ENCODE results near the gene COPS9. TPM values are rescaled to one million over a fixed set of nuclear protein-coding genes. Genes with fewer than 3 reads are reported as not detected.

COPS9 gene
- total and polyA plus RNA-seq, 8 donors: 62.4 to 146 (median 90.9) TPM

GRCh38 chr2:240183006-240183874 is 47.1 kb upstream of the COPS9 start:
- no peak overlapping the region for H3K27ac ChIP-seq
- intact Hi-C loops (cut with DNase I): no loop called here
- no peak overlapping the region for H3K4me3 ChIP-seq
- H3K27me3 ChIP-seq: peaks cover 0 to 26% of the 10 kb centered on the region in 2 donors
- DNase-seq (peak in 1 of 4 donors; percentile 18), ATAC-seq (no peak)
- no peaks in the 10 kb centered on the region for H3K9me3 ChIP-seq
- H3K36me3 ChIP-seq: no peaks in the 10 kb centered on the region
- H3K4me1 ChIP-seq: no peaks in the 10 kb centered on the region
- TF ChIP-seq, protein P1, sequence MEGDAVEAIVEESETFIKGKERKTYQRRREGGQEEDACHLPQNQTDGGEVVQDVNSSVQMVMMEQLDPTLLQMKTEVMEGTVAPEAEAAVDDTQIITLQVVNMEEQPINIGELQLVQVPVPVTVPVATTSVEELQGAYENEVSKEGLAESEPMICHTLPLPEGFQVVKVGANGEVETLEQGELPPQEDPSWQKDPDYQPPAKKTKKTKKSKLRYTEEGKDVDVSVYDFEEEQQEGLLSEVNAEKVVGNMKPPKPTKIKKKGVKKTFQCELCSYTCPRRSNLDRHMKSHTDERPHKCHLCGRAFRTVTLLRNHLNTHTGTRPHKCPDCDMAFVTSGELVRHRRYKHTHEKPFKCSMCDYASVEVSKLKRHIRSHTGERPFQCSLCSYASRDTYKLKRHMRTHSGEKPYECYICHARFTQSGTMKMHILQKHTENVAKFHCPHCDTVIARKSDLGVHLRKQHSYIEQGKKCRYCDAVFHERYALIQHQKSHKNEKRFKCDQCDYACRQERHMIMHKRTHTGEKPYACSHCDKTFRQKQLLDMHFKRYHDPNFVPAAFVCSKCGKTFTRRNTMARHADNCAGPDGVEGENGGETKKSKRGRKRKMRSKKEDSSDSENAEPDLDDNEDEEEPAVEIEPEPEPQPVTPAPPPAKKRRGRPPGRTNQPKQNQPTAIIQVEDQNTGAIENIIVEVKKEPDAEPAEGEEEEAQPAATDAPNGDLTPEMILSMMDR (IDR thresholded peaks at IDR 0.05): no peak

DNA sequence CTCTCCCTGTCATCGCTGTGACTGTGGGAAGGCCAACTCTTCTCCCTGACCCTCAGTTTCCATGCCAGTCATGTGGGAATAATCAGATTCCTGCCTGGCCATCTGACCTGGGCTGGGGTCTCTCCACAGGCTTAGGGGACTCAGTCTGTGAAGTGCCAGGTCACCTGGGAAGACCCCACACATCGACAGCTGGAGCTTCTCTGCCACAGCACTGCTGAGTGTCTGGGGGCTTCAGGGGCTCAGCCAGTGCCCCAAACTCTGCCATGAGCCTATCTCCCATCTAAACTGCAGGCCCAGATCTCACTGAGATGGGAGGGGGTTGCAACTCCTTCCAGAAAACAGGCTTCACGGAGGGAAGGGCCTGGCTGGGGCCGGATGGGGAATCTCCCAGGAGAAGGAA is 46.4 kb upstream of the COPS9 start:
- TF ChIP-seq, protein P1 (IDR thresholded peaks at IDR 0.05): no peak
- intact Hi-C loops (cut with DNase I): no loop called here
- DNase-seq: no peak
- no peak overlapping the region for H3K4me3 ChIP-seq
- no peaks in the 10 kb centered on the region for H3K9me3 ChIP-seq
- H3K4me1 ChIP-seq: no peaks in the 10 kb centered on the region
- no peak overlapping the region for H3K27ac ChIP-seq
- no peak for ATAC-seq
- H3K36me3 ChIP-seq: no peaks in the 10 kb centered on the region
- H3K27me3 ChIP-seq: peaks cover 0 to 34% of the 10 kb centered on the region in 2 donors

DNA sequence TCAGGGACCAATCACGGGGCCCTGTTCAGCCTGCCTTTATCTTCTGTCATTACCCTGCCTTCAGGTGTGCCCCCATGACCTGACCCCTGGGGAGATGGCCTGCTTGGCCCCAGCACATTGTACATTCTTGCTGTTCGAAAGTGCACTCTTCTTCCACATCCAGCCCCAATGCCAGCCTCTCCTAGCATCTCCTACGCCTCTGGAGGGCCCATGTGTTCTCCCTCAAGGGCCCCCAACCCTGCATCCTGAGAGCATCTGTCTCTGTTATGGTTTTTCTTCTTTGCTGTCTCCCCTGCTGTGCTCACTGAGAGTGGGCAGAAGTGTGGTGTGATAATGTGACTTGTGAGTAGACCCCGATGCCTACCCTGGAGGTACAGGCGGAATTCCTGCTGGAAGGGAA is 45.9 kb upstream of the COPS9 start:
- Histone ChIP-seq H3K27ac (no peak overlapping the region), H3K9me3 (no peaks in the 10 kb centered on the region), H3K27me3 (peaks cover 0 to 34% of the 10 kb centered on the region in 2 donors), H3K36me3 (no peaks in the 10 kb centered on the region), H3K4me1 (no peaks in the 10 kb centered on the region), H3K4me3 (no peak overlapping the region)
- ATAC-seq: no peak
- no peak for DNase-seq
- intact Hi-C loops (cut with DNase I): no loop called here
- TF ChIP-seq, protein P1 (IDR thresholded peaks at IDR 0.05): no peak

GRCh38 chr2:240179941-240180666 is 44.0 kb upstream of the COPS9 start:
- no peak for ATAC-seq
- H3K4me3 ChIP-seq: no peak overlapping the region
- intact Hi-C loops (cut with DNase I): no loop called here

More at GRCh38 chr2:240179941-240180666, 44.0 kb upstream of the COPS9 start:
- TF ChIP-seq, protein P1 (IDR thresholded peaks at IDR 0.05): no peak
- Histone ChIP-seq H3K4me1 (no peaks in the 10 kb centered on the region), H3K36me3 (no peaks in the 10 kb centered on the region), H3K27me3 (peaks cover 0 to 36% of the 10 kb centered on the region in 2 donors), H3K9me3 (no peaks in the 10 kb centered on the region), H3K27ac (no peak overlapping the region)
- DNase-seq: peak in 1 of 4 donors; percentile 25

Data from left lung (tissue), 10 donors.